Cerebellar nuclear complex (tissue), 1 donor: ENCODE measurements around the gene HOXA11.
A peak's percentile ranks its signal among the peaks of the same experiment; 100 is the strongest.

Experiments used
- DNase-seq, 2 experiments: peaks; one replicate each; lab custom pipeline; 2025; lab: John Stamatoyannopoulos, UW

Gene HOXA11

GRCh38 chr7:27169658-27170425 is 15.2 kb downstream of the HOXA11 start:
- no peak for DNase-seq

GRCh38 chr7:27168265-27168947 is 16.6 kb downstream of the HOXA11 start:
- no peak for DNase-seq

GRCh38 chr7:27167916-27168264 is 17.1 kb downstream of the HOXA11 start:
- DNase-seq = no peak

GRCh38 chr7:27166531-27167505 is 18.2 kb downstream of the HOXA11 start:
- DNase-seq = no peak

GRCh38 chr7:27165996-27166530 is 19.0 kb downstream of the HOXA11 start:
- DNase-seq = no peak

DNA sequence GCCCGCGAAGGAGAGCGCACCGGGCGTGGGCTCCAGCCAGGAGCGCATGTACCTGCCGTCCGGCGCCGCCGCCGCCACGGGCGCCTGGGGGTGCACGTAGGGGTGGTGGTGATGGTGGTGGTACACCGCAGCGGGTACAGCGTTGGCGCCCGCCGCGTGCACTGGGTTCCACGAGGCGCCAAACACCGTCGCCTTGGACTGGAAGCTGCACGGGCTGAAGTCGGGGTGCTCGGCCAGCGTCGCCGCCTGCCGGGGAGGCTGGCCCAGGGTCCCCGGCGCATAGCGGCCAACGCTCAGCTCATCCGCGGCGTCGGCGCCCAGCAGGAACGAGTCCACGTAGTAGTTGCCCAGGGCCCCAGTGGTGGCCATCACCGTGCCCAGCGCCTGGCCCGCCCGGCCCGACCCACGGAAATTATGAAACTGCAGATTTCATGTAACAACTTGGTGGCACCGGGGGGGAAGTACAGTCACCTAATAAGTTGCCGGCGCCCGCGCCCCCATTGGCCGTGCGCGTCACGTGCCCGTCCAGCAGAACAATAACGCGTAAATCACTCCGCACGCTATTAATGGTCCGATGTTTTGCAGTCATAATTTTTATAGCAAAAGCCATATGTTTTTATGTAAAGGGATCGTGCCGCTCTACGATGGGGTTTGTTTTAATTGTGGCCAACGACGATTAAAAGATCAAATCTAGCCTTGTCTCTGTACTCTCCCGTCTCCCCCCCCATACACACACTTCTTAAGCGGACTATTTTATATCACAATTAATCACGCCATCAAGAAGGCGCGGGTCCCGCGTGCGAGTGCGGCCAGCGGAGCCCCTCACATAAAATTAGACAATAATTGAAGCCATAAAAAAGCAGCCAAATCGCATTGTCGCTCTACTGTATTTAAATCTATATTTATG is 19.7 kb downstream of the HOXA11 start, which contains the start of gene HOXA9:
TSS of gene HOXA9 (minus strand) at position 449 of the 907 bp plus-strand sequence. CDS start at position 369, 80 bp downstream.
- DNase-seq = no peak

DNA sequence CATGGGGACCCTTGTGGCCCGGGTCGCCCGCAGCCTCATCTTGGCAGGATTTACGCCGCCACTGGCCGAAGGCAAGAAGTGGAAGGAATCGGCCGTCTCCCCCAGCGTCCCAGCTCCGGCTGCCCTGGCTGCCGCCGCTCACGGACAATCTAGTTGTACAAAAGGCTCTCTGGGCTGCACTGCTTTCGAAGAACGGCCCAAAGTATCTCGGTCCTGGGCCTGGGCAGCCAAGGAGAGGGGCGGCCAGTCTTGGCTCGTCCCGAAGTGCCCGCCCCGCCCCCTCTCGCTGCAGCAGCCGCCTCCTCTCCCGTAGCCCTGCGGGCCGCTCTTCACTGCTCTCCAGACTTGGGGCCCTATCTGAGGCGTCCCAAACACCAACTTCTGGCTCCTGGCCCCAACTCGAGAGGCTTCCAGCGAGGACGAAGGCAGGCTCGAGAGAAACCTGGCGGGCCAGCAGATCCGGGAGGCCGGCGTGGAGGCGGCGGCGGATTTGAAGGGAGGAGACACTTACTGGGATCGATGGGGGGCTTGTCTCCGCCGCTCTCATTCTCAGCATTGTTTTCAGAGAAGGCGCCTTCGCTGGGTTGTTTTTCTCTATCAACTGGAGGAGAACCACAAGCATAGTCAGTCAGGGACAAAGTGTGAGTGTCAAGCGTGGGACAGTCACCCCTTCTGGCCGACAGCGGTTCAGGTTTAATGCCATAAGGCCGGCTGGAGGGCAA is 20.5 kb downstream of the HOXA11 start:
- DNase-seq = no peak

DNA sequence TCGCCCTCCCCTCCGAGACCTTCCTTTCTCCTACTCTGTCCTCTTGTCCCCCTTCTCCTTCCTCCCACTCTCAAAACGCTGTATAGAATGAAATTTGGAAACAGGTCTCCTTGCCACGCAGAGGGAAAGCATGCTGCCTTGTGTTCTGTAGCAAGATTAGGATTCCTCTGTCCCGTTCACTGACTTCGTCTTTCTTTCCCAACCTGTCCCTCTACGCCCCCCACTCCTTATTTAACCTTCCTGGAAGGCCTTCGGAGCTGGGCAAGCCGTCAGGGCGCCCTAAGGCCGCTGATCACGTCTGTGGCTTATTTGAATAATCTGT is 21.0 kb downstream of the HOXA11 start:
- DNase-seq = no peak

GRCh38 chr7:27163288-27164044 is 21.6 kb downstream of the HOXA11 start:
- DNase-seq = no peak

DNA sequence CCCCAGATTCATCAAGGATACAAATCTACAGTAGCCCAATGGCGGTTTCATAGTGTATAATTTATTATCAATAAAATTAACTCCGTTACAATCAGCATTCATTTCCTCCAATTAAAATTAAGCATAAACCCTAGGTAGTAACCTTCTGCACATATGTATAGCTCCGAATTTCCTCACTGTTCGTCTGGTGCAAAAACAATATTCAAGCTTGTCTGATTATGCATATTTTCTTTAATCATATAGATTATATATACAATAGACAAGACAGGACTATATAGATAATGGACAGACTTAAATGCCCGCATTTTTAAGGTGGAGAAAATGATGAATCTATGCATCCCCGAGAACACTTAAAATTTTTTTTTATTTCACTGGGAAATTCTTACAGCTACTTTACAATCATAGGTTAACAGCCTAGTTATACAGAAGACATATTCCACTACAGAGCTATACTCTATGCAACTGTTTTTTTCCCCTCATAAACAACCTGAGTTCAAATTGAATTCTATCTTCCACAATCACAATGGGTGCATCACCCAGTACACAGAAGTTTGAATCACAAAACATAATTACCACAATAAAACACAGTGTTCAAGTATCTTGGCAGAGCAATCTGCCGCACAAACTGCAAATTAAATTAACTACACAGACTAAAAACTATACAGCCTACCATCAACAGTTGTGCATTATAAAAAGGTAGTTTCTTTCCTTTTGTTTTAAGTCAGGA is 22.3 kb downstream of the HOXA11 start:
- DNase-seq = no peak

DNA sequence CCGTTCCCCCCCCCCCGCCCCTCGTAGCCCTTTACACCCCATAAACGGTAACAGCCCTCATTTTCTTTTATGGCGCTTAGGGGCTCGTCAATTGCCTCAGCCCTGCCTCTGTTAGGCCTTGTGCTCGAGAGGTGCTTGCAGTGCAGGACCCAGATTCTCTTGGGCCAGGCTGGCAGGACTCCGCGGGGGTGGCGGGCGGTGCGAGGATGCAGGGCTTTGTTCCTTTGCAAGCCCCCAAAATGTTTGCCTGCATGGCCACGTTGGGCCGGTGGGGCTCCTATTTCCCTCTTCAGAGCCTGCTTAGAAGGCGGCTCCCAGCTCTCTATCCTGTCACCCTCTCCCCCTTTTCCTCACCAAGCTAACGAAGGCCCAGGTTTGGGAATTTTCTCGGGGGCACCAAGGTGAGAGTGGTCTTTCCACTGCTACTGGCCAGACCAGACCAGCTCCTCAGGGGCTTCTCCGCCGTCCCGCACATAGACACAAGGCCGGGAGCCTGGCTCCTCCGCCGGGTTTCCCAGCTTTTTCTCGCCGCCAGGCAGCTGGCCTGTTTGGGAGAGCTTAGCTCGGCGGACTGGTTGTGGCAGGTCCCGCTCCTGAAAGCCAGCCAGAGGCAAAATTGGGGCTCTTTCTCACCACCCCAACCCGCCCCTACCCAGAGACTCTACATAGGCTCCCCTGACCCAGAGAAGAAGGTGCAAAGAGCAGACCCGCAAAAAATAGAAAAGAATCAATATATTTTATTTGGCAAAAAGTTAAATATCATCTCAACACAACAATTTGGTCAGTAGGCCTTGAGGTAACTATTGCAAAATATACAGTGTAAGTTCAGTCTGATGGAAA is 23.1 kb downstream of the HOXA11 start:
- no peak for DNase-seq

GRCh38 chr7:27161214-27161720 is 23.8 kb downstream of the HOXA11 start:
- no peak for DNase-seq

GRCh38 chr7:27160546-27161213 is 24.4 kb downstream of the HOXA11 start:
- DNase-seq = peak in 1 of 2 experiments; percentile 15

DNA sequence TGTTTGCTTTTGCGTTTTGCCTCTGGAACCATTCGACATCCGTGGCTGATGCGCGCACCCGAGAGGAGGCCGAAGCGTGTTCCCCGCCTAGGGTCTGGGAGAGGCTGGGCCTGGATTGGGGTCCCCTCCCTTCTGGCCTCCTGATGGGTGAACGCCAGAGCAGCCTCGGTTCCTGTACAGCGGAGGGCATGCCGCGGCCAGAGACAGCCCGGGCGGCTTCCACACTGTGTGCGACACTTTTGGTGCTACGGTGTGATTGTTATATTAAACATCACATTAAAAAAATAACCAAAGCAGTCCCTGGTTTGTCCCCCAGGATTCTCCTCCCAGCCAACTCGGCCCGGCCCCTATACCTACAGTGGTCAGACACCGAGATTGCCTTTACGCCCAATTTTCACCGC is 24.9 kb downstream of the HOXA11 start:
- no peak for DNase-seq

DNA sequence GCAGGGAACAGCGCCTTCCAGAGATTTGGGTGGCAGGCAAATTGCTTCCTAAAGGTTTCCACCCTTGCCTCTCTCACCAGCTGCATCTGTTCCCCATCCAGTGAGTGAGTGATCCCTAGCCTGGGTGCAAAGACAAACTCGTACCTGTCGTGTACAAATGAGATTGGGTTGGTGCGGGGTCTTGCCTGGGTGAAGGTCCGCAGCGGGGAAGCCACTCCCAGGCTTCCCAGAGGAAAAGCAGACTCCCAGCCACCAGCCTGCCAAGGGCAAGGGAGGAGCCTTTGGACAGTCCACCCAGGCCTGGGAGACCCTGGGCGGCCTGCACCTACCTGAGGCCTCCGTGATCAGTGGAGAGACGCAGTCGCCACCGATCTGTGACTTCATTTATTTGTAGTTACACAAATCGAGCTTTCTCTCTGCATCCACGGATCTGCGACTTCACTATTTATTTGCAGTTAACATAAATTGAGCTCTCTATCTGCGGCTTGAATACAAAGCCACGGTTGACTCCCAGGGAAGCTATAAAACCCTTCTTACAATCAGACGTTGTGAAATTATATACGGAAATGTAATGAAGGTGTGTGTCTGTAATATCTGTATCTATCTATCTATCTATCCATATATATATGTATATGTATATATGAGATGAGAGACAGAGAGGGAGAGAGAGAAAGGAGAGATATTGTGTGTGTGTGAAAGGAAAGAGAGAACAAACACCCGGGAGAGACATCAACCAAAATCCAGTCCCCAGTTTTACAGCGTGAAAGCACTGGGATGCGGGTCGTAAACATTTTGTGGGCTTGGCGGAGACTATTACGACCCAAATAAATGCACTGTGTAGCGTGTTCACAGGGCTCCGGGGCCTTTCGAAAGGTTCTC is 25.5 kb downstream of the HOXA11 start:
- no peak for DNase-seq
